GM23248 (cell line): Measurements from ENCODE around the gene ZNF554. TPM values are rescaled to one million over a fixed set of nuclear protein-coding genes. Genes with fewer than 3 reads are reported as not detected.

Experiments used
- DNase-seq: peaks from one replicate; pipeline ENCODE4 v3.0.0-alpha.2; 2015
- H2AFZ ChIP-seq: fragments of 200-600 bp; sonication (generic); 2 replicates; pipeline ENCODE4 v1.6.1; 2016; ENCODE audit warnings: antibody characterized with exemption
- H3F3A ChIP-seq: fragments of 200-600 bp; sonication (generic); 2 replicates; pipeline ENCODE4 v1.6.1; 2016; ENCODE audit warnings: mild to moderate bottlenecking, antibody characterized with exemption, mixed run types; ENCODE audit not compliant: insufficient read depth
- H3K27ac ChIP-seq: fragments of 200-600 bp; sonication (generic); 2 replicates; pipeline ENCODE4 v1.5.1; 2016; ENCODE audit warnings: mild to moderate bottlenecking
- H3K27me3 ChIP-seq: fragments of 200-600 bp; sonication (generic); replicated peaks from 2 replicates; pipeline ENCODE4 v1.6.1; 2016; ENCODE audit warnings: mild to moderate bottlenecking; ENCODE audit not compliant: insufficient read depth
- H3K36me3 ChIP-seq: fragments of 200-600 bp; sonication (generic); 2 replicates; pipeline ENCODE4 v1.6.1; 2016; ENCODE audit warnings: low read depth, mild to moderate bottlenecking
- H3K4me1 ChIP-seq: fragments of 200-600 bp; sonication (generic); 2 replicates; pipeline ENCODE4 v1.6.1; 2016; ENCODE audit warnings: mild to moderate bottlenecking; ENCODE audit not compliant: insufficient read depth
- H3K4me2 ChIP-seq: fragments of 200-600 bp; sonication (generic); one replicate; pipeline ENCODE4 v1.6.1; 2016; ENCODE audit warnings: mild to moderate bottlenecking; ENCODE audit not compliant: unreplicated experiment
- H3K4me3 ChIP-seq: fragments of 200-600 bp; sonication (generic); 2 replicates; pipeline ENCODE4 v1.5.1; 2016; ENCODE audit warnings: mild to moderate bottlenecking
- H3K79me2 ChIP-seq: fragments of 200-600 bp; sonication (generic); 2 replicates; pipeline ENCODE4 v1.6.1; 2016; ENCODE audit warnings: mild to moderate bottlenecking; ENCODE audit not compliant: insufficient read depth
- H3K9ac ChIP-seq: fragments of 200-600 bp; sonication (generic); 2 replicates; pipeline ENCODE4 v1.6.1; 2016; ENCODE audit warnings: mild to moderate bottlenecking
- H3K9me2 ChIP-seq: fragments of 200-600 bp; sonication (generic); 2 replicates; pipeline ENCODE4 v1.6.1; 2016; ENCODE audit warnings: mixed run types, mild to moderate bottlenecking, moderate library complexity; ENCODE audit not compliant: insufficient read depth
- H3K9me3 ChIP-seq: fragments of 200-600 bp; sonication (generic); one replicate; pipeline ENCODE4 v1.6.1; 2017; ENCODE audit warnings: low read depth
- H4K20me1 ChIP-seq: fragments of 200-600 bp; sonication (generic); 2 replicates; pipeline ENCODE4 v1.6.0; 2016; ENCODE audit not compliant: insufficient read depth
- EZH2 ChIP-seq: fragments of 200-600 bp; sonication (generic); IDR thresholded peaks from 2 replicates; pipeline ENCODE4 v1.6.1; 2018; ENCODE audit warnings: antibody characterized with exemption, mild to moderate bottlenecking; ENCODE audit not compliant: insufficient read depth, poor library complexity, severe bottlenecking
- EZH2phosphoT487 ChIP-seq: fragments of 200-600 bp; sonication (generic); IDR thresholded peaks from 2 replicates; pipeline ENCODE4 v1.6.1; 2018; ENCODE audit warnings: antibody characterized with exemption, moderate library complexity, mild to moderate bottlenecking, low read depth; ENCODE audit not compliant: insufficient read depth
- WGBS, 2 experiments: methylation state at CpG; one replicate each; pipeline ENCODE4 v1.1.6; 2015 to 2017; ENCODE audit warnings: low lambda C conversion rate in 2 of 2, low coverage in 1 of 2; ENCODE audit errors: missing lambda C conversion rate in 2 of 2; 5-methylcytosine and 5-hydroxymethylcytosine counted together
- in situ Hi-C: fragments of 300-500 bp; cut with MboI; formaldehyde crosslinking; loops from 2 replicates; pipeline ENCODE4 v1.15.0; 2020
- polyA plus RNA-seq: library from polyadenylated mRNA; unstranded; fragments of >200 nt; fragmentation: Nextera tagmentation; extraction: Ambion mirVana; gene quantifications from 2 replicates; pipeline ENCODE4 v1.2.1, GENCODE V29; 2016
- total RNA-seq: library from RNA; depleted of rRNA; stranded (reverse); fragments of >200 nt; shearing (Covaris generic); gene quantifications from 2 replicates; pipeline ENCODE4 v1.2.3, GENCODE V29; 2014

ZNF554 gene
- total and polyA plus RNA-seq, 2 experiments from 2014 or later, result 1.4 to 2.9 TPM

- H4K20me1 ChIP-seq, result no peaks in the 10 kb centered on the region
- H3K79me2 ChIP-seq, result no peaks in the 10 kb centered on the region
- H3K36me3 ChIP-seq, result peaks cover 28% of the 10 kb centered on the region; the same call in 1 of the 2 replicates
- no peaks in the 10 kb centered on the region for H3K9me2 ChIP-seq
- TF ChIP-seq EZH2phosphoT487, result no peak
- no peak for TF ChIP-seq EZH2
- H3K27me3 ChIP-seq, result no peaks in the 10 kb centered on the region
- in situ Hi-C loops, result no loop called here
- H3K4me1 ChIP-seq, result no peaks in the 10 kb centered on the region
- no peak overlapping the region for H3K9ac ChIP-seq
- DNase-seq, result peak; percentile 25
- no peak overlapping the region for H3K4me3 ChIP-seq
- H3K27ac ChIP-seq, result no peak overlapping the region
- H3F3A ChIP-seq, result no peaks in the 10 kb centered on the region
- no peak overlapping the region for H3K4me2 ChIP-seq
- H3K9me3 ChIP-seq, result peaks cover 4% of the 10 kb centered on the region
- H2AFZ ChIP-seq, result no peak overlapping the region
- 89 to 90% methylated on average over 19 of the region's 19 CpGs for WGBS, 2 experiments
Observed at GRCh38 chr19:2834294-2834871, 14.7 kb downstream of the ZNF554 start.

DNA sequence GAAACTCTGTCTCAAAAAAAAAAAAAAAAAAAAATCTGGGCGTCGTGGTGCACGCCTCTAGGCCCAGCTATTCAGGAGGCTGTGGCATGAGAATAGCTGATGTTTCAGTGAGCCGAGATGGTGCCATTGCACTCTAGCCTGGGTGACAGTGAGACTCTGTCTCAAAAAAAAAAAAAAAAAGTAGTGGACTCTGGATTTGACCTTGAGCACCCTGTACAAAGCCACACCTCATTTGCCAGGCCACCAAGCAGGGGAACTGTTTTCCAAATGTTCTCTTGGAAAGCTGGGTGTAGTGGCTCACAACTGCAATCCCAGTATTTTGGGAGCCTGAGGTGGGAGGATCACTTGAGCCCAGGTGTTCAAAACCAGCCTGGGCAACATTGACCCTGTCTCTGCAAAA, 17.8 kb downstream of the ZNF554 start:
- no peak overlapping the region for H2AFZ ChIP-seq
- no peaks in the 10 kb centered on the region for H4K20me1 ChIP-seq
- H3K4me2 ChIP-seq, result no peak overlapping the region
- H3K9ac ChIP-seq, result no peak overlapping the region
- peaks cover 23% of the 10 kb centered on the region; the same call in 1 of the 2 replicates for H3K36me3 ChIP-seq
- peaks cover 7% of the 10 kb centered on the region for H3K79me2 ChIP-seq
- no peak for DNase-seq
- 0 out of 2 replicates have a peak, but pooled peaks cover 4% of the 10 kb centered on the region for H3F3A ChIP-seq
- no peaks in the 10 kb centered on the region for H3K27me3 ChIP-seq
- TF ChIP-seq EZH2 (no peak), EZH2phosphoT487 (no peak)
- 65 to 68% methylated on average over 4 of the region's 4 CpGs for WGBS, 2 experiments
- H3K9me2 ChIP-seq, result no peaks in the 10 kb centered on the region
- in situ Hi-C loops, result no loop called here
- peaks cover 4% of the 10 kb centered on the region for H3K9me3 ChIP-seq
- no peak overlapping the region for H3K4me3 ChIP-seq
- no peak overlapping the region for H3K27ac ChIP-seq
- H3K4me1 ChIP-seq, result no peaks in the 10 kb centered on the region

DNA sequence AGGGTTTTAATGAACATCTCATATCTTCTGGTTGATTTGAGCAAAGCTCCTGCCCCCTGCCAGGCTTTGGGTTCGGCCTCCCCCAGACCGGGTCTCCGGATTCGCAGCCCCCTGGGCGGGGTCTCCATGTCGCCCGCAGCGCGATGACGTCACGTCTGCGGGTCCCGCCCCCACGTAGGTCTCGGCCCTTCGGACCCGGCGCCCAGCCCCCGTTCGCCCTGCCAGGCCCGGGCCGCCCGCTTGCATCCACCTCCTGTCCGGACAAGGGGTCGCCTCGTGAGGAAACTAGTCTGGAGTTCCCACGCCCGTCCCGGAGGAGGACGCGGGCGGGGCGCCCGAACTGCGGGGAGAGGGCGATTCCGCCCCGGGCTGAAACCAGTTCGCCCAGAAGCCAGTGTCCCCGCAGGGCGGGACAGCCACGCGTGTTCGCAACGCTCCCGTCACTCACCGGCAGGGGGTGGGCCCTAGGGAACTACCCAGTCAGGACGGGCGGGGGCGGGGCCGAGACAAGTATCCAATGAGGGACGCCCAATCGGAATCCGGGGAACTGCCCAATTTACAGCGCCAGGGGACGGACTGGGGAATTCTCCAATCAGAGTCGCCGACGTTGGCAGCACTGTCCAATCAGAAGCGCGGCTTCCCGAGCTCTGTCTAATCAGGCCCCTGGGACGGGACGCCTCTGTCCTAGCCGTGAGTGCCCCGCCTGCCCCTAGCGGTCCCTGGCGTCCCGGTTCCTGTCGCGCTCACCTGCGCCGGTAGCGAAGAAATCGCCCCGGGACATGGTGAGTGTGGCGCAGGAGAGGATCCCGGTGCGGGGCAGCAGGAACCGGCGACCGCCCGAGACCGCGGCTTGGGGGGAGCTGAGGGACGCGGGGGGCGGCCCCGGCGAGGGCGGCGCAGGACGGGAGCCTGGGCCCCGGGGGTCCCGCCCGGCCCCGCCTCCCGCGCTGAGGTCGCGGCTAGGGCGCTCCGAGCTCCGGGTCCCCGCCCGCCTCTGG, 21.4 kb downstream of the ZNF554 start, which contains the start of gene ZNF555:
ZNF555 (plus strand) TSS at position 682 of the 998 bp plus-strand sequence; CDS start at position 780, 98 bp downstream.
- peak within 1 kb of the TSS; percentile 81 for H3K27ac ChIP-seq
- H4K20me1 ChIP-seq, result no peaks in the 10 kb centered on the region
- in situ Hi-C loops, result no loop called here
- peak within 1 kb of the TSS; percentile 84 for H3K9ac ChIP-seq
- peak within 1 kb of the TSS; percentile 97 for H3K4me2 ChIP-seq
- H3K9me3 ChIP-seq, result no peaks in the 10 kb centered on the region
- DNase-seq, result peak; percentile 100
- H3K9me2 ChIP-seq, result no peaks in the 10 kb centered on the region
- H3K79me2 ChIP-seq, result peaks cover 44% of the 10 kb centered on the region
- no peak for TF ChIP-seq EZH2phosphoT487
- no peak for TF ChIP-seq EZH2
- H3F3A ChIP-seq, result 0 out of 2 replicates have a peak, but pooled peaks cover 4% of the 10 kb centered on the region
- 1 to 3% methylated on average over 62 to 101 of the region's 106 CpGs for WGBS, 2 experiments
- peak within 1 kb of the TSS; percentile 94 for H2AFZ ChIP-seq
- H3K27me3 ChIP-seq, result no peaks in the 10 kb centered on the region
- H3K36me3 ChIP-seq, result no peaks in the 10 kb centered on the region; the same call in 1 of the 2 replicates
- H3K4me1 ChIP-seq, result no peaks in the 10 kb centered on the region
- peak within 1 kb of the TSS; percentile 84 for H3K4me3 ChIP-seq

- H3K27me3 ChIP-seq, result no peaks in the 10 kb centered on the region
- H3K4me2 ChIP-seq, result peak overlapping the region; percentile 97
- peak overlapping the region; percentile 84 for H3K4me3 ChIP-seq
- no peaks in the 10 kb centered on the region for H3K4me1 ChIP-seq
- peaks cover 53% of the 10 kb centered on the region for H3K79me2 ChIP-seq
- in situ Hi-C loops, result no loop called here
- no peaks in the 10 kb centered on the region for H3K9me2 ChIP-seq
- peak overlapping the region; percentile 94 for H2AFZ ChIP-seq
- peak overlapping the region; percentile 84 for H3K9ac ChIP-seq
- WGBS, 2 experiments, result 1 to 2% methylated on average over 23 to 49 of the region's 62 CpGs
- peak; percentile 45 for DNase-seq
- H3K27ac ChIP-seq, result no peak overlapping the region
- H3K9me3 ChIP-seq, result no peaks in the 10 kb centered on the region
- TF ChIP-seq EZH2phosphoT487, result no peak
- H3F3A ChIP-seq, result 0 out of 2 replicates have a peak, but pooled peaks cover 4% of the 10 kb centered on the region
- no peaks in the 10 kb centered on the region for H4K20me1 ChIP-seq
- H3K36me3 ChIP-seq, result no peaks in the 10 kb centered on the region
Observed at GRCh38 chr19:2841855-2842574, 22.3 kb downstream of the ZNF554 start.
